Osteoblast (primary cell): ENCODE data around the gene DUSP19. TPM values are rescaled to one million over a fixed set of nuclear protein-coding genes. Genes with fewer than 3 reads are reported as not detected.
A peak's percentile ranks its signal among the peaks of the same experiment; 100 is the strongest.

Experiments used
- DNase-seq: peaks from one replicate; pipeline ENCODE4 v3.0.0; 2011; ENCODE audit warnings: low spot score, mixed read lengths; ENCODE audit not compliant: insufficient read length; ENCODE audit errors: missing footprints
- H2AFZ ChIP-seq: 2 replicates; pipeline ENCODE4 v1.6.0; 2011; ENCODE audit warnings: mild to moderate bottlenecking, low read length
- H3K27ac ChIP-seq: 2 replicates; pipeline ENCODE4 v1.5.1; 2011; ENCODE audit warnings: mild to moderate bottlenecking, low read depth, low read length, moderate library complexity
- H3K27me3 ChIP-seq: 2 replicates; pipeline ENCODE4 v1.6.0; 2012; ENCODE audit warnings: mild to moderate bottlenecking, control low read depth, inconsistent platforms, low read length, moderate library complexity; ENCODE audit not compliant: insufficient read depth
- H3K36me3 ChIP-seq: 2 replicates; pipeline ENCODE4 v1.5.1; 2011; ENCODE audit warnings: mild to moderate bottlenecking, low read length, control low read depth, moderate library complexity; ENCODE audit not compliant: insufficient read depth
- H3K4me1 ChIP-seq: 2 replicates; pipeline ENCODE4 v1.5.1; 2011; ENCODE audit warnings: mild to moderate bottlenecking, low read length, control low read depth, moderate library complexity; ENCODE audit not compliant: insufficient read depth
- H3K4me2 ChIP-seq: 2 replicates; pipeline ENCODE4 v1.6.0; 2011; ENCODE audit warnings: mild to moderate bottlenecking, low read length; ENCODE audit not compliant: insufficient read depth
- H3K4me3 ChIP-seq: fragments of 200-600 bp; sonication (generic); 3 replicates; pipeline ENCODE4 v1.5.1; 2012; ENCODE audit warnings: mild to moderate bottlenecking, low read length, inconsistent platforms; ENCODE audit not compliant: insufficient read depth
- H3K79me2 ChIP-seq: 2 replicates; pipeline ENCODE4 v1.6.0; 2012; ENCODE audit warnings: mild to moderate bottlenecking, low read length, control low read depth, inconsistent platforms; ENCODE audit not compliant: insufficient read depth
- H3K9me3 ChIP-seq: 2 replicates; pipeline ENCODE4 v1.5.1; 2011; ENCODE audit warnings: low read depth, low read length, control low read depth
- H4K20me1 ChIP-seq: 2 replicates; pipeline ENCODE4 v1.6.0; 2012; ENCODE audit warnings: mild to moderate bottlenecking, low read length, control low read depth; ENCODE audit not compliant: insufficient read depth
- total RNA-seq: library from RNA; depleted of rRNA; stranded (reverse); fragments of >200 nt; gene quantifications from 2 replicates; pipeline ENCODE4 v1.2.3, GENCODE V29; 2012
- TF ChIP-seq, protein P1 (sequence below): IDR thresholded peaks from 2 replicates; pipeline ENCODE4 v1.5.1; 2011; ENCODE audit warnings: mild to moderate bottlenecking, low read depth, low read length, moderate library complexity; ENCODE audit errors: extremely low read depth

The DUSP19 gene
- total RNA-seq, 1 donor, result 2.9 TPM

DNA sequence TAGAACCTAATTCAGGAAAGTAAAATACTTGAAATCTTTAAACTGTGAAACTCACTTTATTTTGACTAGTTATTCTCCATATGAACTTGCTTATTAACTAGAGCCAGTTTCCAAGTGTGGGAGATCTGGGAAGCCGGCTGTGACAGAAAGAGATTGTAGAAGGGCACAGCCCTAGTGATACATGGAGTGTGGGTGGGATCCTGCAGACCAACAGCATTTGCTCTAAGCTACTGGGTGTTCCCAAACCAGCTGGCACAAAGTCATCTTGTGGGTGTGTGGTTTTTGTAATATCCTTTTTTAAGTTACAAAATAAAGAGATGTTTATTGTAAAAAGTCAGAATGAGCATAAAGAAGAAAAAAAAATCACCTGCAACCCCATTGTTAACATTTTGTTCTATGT, 3.4 kb downstream of the DUSP19 start:
- Histone ChIP-seq H3K27me3 (no peaks in the 10 kb centered on the region), H3K4me2 (peak overlapping the region; percentile 16), H3K27ac (no peak overlapping the region), H3K79me2 (no peaks in the 10 kb centered on the region), H3K36me3 (no peaks in the 10 kb centered on the region), H3K4me1 (peaks cover 7% of the 10 kb centered on the region), H2AFZ (no peak overlapping the region), H4K20me1 (no peaks in the 10 kb centered on the region), H3K4me3 (no peak overlapping the region), H3K9me3 (no peaks in the 10 kb centered on the region)
- DNase-seq, result peak; percentile 37
- TF ChIP-seq, protein P1, sequence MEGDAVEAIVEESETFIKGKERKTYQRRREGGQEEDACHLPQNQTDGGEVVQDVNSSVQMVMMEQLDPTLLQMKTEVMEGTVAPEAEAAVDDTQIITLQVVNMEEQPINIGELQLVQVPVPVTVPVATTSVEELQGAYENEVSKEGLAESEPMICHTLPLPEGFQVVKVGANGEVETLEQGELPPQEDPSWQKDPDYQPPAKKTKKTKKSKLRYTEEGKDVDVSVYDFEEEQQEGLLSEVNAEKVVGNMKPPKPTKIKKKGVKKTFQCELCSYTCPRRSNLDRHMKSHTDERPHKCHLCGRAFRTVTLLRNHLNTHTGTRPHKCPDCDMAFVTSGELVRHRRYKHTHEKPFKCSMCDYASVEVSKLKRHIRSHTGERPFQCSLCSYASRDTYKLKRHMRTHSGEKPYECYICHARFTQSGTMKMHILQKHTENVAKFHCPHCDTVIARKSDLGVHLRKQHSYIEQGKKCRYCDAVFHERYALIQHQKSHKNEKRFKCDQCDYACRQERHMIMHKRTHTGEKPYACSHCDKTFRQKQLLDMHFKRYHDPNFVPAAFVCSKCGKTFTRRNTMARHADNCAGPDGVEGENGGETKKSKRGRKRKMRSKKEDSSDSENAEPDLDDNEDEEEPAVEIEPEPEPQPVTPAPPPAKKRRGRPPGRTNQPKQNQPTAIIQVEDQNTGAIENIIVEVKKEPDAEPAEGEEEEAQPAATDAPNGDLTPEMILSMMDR, result no peak

DNA sequence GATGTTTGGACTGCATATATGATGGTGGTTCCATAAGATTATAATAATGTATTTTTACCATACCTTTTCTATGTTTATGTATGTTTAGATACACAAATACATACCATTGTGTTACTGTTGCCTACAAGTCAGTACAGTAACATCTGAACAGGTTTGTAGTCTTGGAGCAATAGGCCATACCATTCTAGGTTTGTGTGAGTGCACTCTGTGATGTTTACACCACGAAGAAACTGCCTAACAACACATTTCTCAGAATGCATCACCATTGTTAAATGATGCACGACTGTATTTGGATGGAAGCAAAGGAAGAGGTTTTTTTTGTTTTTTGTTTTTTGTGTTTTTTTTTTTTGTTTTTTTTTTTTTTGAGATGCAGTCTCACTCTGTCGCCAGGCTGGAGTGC, 9.5 kb downstream of the DUSP19 start:
- Histone ChIP-seq H3K9me3 (no peaks in the 10 kb centered on the region), H3K27ac (no peak overlapping the region), H3K36me3 (no peaks in the 10 kb centered on the region), H3K4me2 (no peak overlapping the region), H3K27me3 (no peaks in the 10 kb centered on the region), H3K4me1 (no peaks in the 10 kb centered on the region), H2AFZ (no peak overlapping the region), H3K79me2 (no peaks in the 10 kb centered on the region), H4K20me1 (no peaks in the 10 kb centered on the region), H3K4me3 (no peak overlapping the region)
- TF ChIP-seq, protein P1, result no peak
- no peak for DNase-seq

DNA sequence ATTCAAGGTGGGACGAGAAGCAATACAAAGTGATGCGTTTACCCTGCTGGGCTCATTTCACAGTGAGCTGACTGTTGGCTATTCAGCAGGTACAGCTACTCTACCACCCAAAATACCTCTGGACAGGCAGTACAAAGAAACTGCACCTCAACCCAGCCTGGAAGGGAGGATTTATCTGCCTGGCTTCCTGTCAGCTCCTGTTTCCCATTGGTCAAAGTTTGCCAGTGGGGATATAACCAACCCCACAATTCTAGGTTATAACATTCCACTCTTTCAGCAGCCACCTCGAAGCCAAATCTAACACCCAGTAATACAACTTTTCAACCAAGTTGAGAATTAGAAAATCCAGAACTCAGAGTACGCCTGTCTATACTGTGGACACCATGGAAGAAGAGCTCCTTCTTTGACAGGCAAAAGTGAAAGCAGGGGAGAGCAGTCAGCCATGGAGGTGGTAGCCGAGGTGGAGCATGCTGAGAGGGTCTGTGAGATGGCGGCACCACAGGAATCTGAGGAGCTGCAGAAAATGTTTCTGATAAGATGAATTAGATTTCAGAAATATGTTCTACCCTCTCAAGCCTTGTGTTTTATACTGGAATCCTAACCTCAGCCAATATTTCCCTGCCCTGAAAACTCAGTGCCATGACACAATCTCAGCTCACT, 10.8 kb downstream of the DUSP19 start:
- Histone ChIP-seq H3K9me3 (no peaks in the 10 kb centered on the region), H4K20me1 (no peaks in the 10 kb centered on the region), H3K36me3 (no peaks in the 10 kb centered on the region), H3K27ac (no peak overlapping the region), H3K79me2 (no peaks in the 10 kb centered on the region), H3K4me3 (peak overlapping the region; percentile 49), H3K4me2 (peak overlapping the region; percentile 41), H3K4me1 (peaks cover 2% of the 10 kb centered on the region), H3K27me3 (no peaks in the 10 kb centered on the region), H2AFZ (peak overlapping the region; percentile 48)
- DNase-seq, result no peak
- TF ChIP-seq, protein P1, result no peak

DNA sequence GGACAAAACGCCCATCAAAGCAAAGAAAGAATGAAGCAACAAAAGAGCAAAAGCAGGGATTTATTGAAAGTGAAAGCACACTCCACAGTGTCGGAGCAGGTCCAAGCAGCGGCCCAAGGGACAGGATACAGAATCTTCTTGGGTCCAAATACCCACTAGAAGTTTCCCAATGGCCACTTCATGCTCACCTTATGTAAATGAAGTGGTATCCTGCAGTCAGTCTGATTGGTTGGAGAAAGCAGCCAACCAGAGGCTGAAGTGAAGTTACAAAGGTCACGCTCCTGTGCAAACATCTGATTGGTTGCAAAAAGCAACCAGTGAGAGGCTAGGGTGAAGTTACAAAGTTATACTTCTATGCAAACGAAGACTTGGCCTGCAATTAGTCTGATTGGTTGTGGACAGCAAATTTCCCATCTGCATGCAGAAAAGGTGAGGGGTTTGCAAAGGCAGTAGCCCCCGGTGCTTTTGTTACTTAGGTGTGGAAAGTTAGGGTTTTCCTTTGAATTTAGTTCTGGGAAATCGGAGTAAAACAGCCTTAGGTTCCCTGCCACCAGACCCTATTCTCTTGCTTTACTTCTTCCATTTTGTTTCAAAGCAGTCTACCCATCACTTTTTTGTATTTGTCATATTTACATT, 12.9 kb downstream of the DUSP19 start:
- H3K27me3 ChIP-seq, result no peaks in the 10 kb centered on the region
- H3K79me2 ChIP-seq, result no peaks in the 10 kb centered on the region
- no peak for DNase-seq
- no peaks in the 10 kb centered on the region for H4K20me1 ChIP-seq
- H2AFZ ChIP-seq, result peak overlapping the region; percentile 39
- TF ChIP-seq, protein P1, result no peak
- H3K4me2 ChIP-seq, result peak overlapping the region; percentile 54
- H3K9me3 ChIP-seq, result no peaks in the 10 kb centered on the region
- H3K4me3 ChIP-seq, result peak overlapping the region; percentile 38
- no peaks in the 10 kb centered on the region for H3K36me3 ChIP-seq
- H3K4me1 ChIP-seq, result peaks cover 4% of the 10 kb centered on the region
- no peak overlapping the region for H3K27ac ChIP-seq
